Calu3 (cell line): ENCODE data around the gene BLTP2. TPM values are rescaled to one million over a fixed set of nuclear protein-coding genes. Genes with fewer than 3 reads are reported as not detected.
A peak's percentile ranks its signal among the peaks of the same experiment; 100 is the strongest.
"Not testable (repeated sequence)": the region's sequence is repeated elsewhere in the genome, so short reads cannot be mapped to it uniquely, and the experiment has no call there.

Source experiments
- BruUV-seq: library from RNA; stranded (reverse); fragments of 400-500 nt; replicated peaks from 2 replicates; lab custom pipeline; 2021; lab: Mats Ljungman, UMichigan
- CTCF ChIA-PET: fragments of 300-600 bp; sonication (Branson Sonifier 250); formaldehyde crosslinking; loops from one replicate; lab custom pipeline; 2022; ENCODE audit warnings: antibody characterized with exemption; lab: Charles Lee
- DNase-seq: peaks from one replicate; pipeline ENCODE4 v3.0.0; 2022
- H3K27ac Mint-ChIP-seq: one replicate; pipeline ENCODE4 v1.8.0; 2022; ENCODE audit warnings: mixed read lengths; ENCODE audit not compliant: unreplicated experiment
- H3K27me3 Mint-ChIP-seq: one replicate; pipeline ENCODE4 v1.8.0; 2022; ENCODE audit warnings: mixed read lengths; ENCODE audit not compliant: unreplicated experiment
- H3K36me3 Mint-ChIP-seq: one replicate; pipeline ENCODE4 v1.8.0; 2022; ENCODE audit warnings: mild to moderate bottlenecking, moderate library complexity, mixed read lengths; ENCODE audit not compliant: insufficient read depth, unreplicated experiment
- H3K4me1 Mint-ChIP-seq: one replicate; pipeline ENCODE4 v1.8.0; 2022; ENCODE audit warnings: mild to moderate bottlenecking, low read depth, mixed read lengths; ENCODE audit not compliant: unreplicated experiment
- H3K4me3 Mint-ChIP-seq: one replicate; pipeline ENCODE4 v1.8.0; 2022; ENCODE audit warnings: mild to moderate bottlenecking, low read depth, moderate library complexity, mixed read lengths; ENCODE audit not compliant: unreplicated experiment
- H3K9me3 Mint-ChIP-seq: one replicate; pipeline ENCODE4 v1.8.0; 2022; ENCODE audit warnings: low read depth, mixed read lengths; ENCODE audit not compliant: unreplicated experiment
- intact Hi-C: fragments of 100-400 bp; cut with micrococcal nuclease; formaldehyde crosslinking; loops from one replicate; pipeline ENCODE4 v1.10.0; 2022; ENCODE audit not compliant: unreplicated experiment
- total RNA-seq: library from RNA; stranded (reverse); gene quantifications from 2 replicates; pipeline ENCODE4 v1.2.3, GENCODE V29; 2022
- TF ChIP-seq, protein P1 (sequence below): fragments of 200-600 bp; IDR thresholded peaks from one replicate; pipeline ENCODE4 v1.8.0; 2022; ENCODE audit warnings: antibody characterized with exemption; ENCODE audit not compliant: unreplicated experiment

The BLTP2 gene
- total RNA-seq, 1 experiment from 2014 or later: 158 TPM

DNA sequence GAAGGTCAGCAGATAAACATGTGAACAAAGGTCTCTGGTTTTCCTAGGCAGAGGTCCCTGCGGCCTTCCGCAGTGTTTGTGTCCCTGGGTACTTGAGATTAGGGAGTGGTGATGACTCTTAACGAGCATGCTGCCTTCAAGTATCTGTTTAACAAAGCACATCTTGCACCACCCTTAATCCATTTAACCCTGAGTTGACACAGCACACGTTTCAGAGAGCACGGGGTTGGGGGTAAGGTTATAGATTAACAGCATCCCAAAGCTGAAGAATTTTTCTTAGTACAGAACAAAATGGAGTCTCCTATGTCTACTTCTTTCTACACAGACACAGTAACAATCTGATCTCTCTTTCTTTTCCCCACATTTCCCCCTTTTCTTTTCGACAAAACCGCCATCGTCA, 13.4 kb upstream of the BLTP2 start:
- Mint-ChIP-seq H3K4me1 (peaks cover 19% of the 10 kb centered on the region), H3K36me3 (peaks cover 60% of the 10 kb centered on the region), H3K27ac (peak overlapping the region; percentile 18)
- H3K27me3 Mint-ChIP-seq, BruUV-seq, intact Hi-C loops, H3K4me3 Mint-ChIP-seq, DNase-seq, H3K9me3 Mint-ChIP-seq: not testable (repeated sequence)
- CTCF ChIA-PET: interaction anchor here (0.8 kb wide), 1 partner anchor 18 kb away, joined by 7 read pairs; no protein-coding TSS in a partner anchor

- H3K27me3 Mint-ChIP-seq: no peaks in the 10 kb centered on the region
- peaks cover 55% of the 10 kb centered on the region for H3K36me3 Mint-ChIP-seq
- H3K4me1 Mint-ChIP-seq: peaks cover 16% of the 10 kb centered on the region
- no peak for DNase-seq
- BruUV-seq: no TSS peak
- intact Hi-C loops: no loop called here
- TF ChIP-seq, protein P1, sequence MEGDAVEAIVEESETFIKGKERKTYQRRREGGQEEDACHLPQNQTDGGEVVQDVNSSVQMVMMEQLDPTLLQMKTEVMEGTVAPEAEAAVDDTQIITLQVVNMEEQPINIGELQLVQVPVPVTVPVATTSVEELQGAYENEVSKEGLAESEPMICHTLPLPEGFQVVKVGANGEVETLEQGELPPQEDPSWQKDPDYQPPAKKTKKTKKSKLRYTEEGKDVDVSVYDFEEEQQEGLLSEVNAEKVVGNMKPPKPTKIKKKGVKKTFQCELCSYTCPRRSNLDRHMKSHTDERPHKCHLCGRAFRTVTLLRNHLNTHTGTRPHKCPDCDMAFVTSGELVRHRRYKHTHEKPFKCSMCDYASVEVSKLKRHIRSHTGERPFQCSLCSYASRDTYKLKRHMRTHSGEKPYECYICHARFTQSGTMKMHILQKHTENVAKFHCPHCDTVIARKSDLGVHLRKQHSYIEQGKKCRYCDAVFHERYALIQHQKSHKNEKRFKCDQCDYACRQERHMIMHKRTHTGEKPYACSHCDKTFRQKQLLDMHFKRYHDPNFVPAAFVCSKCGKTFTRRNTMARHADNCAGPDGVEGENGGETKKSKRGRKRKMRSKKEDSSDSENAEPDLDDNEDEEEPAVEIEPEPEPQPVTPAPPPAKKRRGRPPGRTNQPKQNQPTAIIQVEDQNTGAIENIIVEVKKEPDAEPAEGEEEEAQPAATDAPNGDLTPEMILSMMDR: no peak
- H3K4me3 Mint-ChIP-seq: no peak overlapping the region
- peak overlapping the region; percentile 18 for H3K27ac Mint-ChIP-seq
- no peaks in the 10 kb centered on the region for H3K9me3 Mint-ChIP-seq
- CTCF ChIA-PET: no interaction called here
These were observed 12.8 kb upstream of the BLTP2 start for GRCh38 chr17:28657756-28658155.

DNA sequence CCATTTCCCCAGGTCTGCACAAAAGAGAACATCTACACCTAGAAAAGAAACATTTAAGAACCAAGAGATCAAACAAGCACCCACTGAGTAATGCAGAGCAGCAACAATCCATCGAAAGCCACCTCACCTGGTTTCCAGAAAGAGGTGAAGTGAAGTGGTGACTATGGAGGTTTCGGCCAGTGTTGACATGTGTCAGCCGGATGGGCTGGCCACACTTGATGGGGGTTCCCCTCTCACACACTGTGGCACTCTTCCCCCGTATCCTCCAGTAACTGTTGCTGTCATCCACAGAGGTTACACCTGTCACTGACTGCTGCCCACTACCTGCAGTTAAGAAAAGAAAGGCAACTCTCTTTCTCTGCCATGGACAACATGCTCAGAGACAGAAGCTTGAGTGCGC, 10.2 kb upstream of the BLTP2 start:
- H3K4me1 Mint-ChIP-seq: peaks cover 6% of the 10 kb centered on the region
- H3K9me3 Mint-ChIP-seq: no peaks in the 10 kb centered on the region
- TF ChIP-seq, protein P1: no peak
- H3K36me3 Mint-ChIP-seq: peaks cover 40% of the 10 kb centered on the region
- CTCF ChIA-PET: no interaction called here
- no peak overlapping the region for H3K27ac Mint-ChIP-seq
- DNase-seq: no peak
- H3K4me3 Mint-ChIP-seq: no peak overlapping the region
- H3K27me3 Mint-ChIP-seq: no peaks in the 10 kb centered on the region
- no TSS peak for BruUV-seq
- intact Hi-C loops: no loop called here

GRCh38 chr17:28648698-28649097, 3.7 kb upstream of the BLTP2 start:
- no TSS peak for BruUV-seq
- Mint-ChIP-seq H3K4me1 (peaks cover 21% of the 10 kb centered on the region), H3K9me3 (no peaks in the 10 kb centered on the region), H3K4me3 (no peak overlapping the region), H3K27ac (no peak overlapping the region), H3K36me3 (peaks cover 54% of the 10 kb centered on the region), H3K27me3 (no peaks in the 10 kb centered on the region)
- intact Hi-C loops: loop anchor here (10.0 kb wide), 1 partner anchor 46 kb away; no protein-coding TSS in a partner anchor
- DNase-seq: no peak
- TF ChIP-seq, protein P1: no peak
- CTCF ChIA-PET: interaction anchor here (1.0 kb wide), 1 partner anchor 13 kb away, joined by 3 read pairs; the partner anchor contains the start of gene SDF2
